ENCODE measurements around the gene LRCH1. TPM values are rescaled to one million over a fixed set of nuclear protein-coding genes. Genes with fewer than 3 reads are reported as not detected.

Gene LRCH1
- total RNA-seq, 1 donor from 2014 or later: 17.0 TPM

DNA sequence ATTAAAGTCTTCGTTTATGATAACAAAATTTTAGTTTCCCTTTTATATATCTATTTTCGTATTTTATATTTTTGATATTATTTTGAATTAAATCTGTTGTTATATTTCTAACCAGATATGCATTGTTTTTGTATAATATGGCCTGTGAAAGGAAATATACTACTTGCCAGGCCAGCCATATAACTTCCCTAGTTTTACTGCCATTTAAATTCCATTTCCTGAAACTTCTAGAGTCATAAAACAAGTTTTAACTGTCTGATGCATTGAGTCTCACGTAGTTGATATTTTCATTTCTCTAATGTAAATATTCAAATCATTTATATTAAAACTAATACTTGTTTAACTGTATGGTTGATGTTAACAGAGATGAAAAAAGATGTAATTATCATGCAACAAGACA, 230.5 kb downstream of the LRCH1 start:
- no peak for DNase-seq (ENCODE audit: low read depth)
- H3K4me3 ChIP-seq (ENCODE audit: low read depth, low read length): no peak overlapping the region
- TF ChIP-seq CTCF (conservative IDR thresholded peaks at IDR 0.05; ENCODE audit: low read depth, low read length): no peak

GRCh38 chr13:46795321-46795720, 242.4 kb downstream of the LRCH1 start:
- TF ChIP-seq CTCF (conservative IDR thresholded peaks at IDR 0.05; ENCODE audit: low read depth, low read length): no peak
- no peak for DNase-seq (ENCODE audit: low read depth)
- H3K4me3 ChIP-seq (ENCODE audit: low read depth, low read length): peak overlapping the region; percentile 81

DNA sequence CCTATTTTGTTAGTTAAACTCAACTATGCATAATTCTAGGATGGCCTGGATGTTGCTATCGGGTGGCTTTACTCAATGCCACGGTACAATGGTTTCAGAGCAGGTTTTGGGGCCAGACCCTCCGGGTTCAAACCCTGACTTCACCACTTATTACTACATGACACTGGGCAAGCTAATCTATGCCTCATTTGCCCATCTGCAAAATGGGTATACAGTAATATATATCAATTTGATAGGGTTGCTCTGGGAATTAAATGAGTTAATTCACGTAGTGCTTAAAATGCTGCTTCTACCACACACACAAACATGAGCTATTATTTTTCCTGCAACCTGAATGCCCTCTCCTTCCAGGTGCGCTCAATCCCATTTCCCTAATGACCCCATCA, 243.2 kb downstream of the LRCH1 start:
- TF ChIP-seq CTCF (conservative IDR thresholded peaks at IDR 0.05; ENCODE audit: low read depth, low read length): no peak
- H3K4me3 ChIP-seq (ENCODE audit: low read depth, low read length): peak overlapping the region; percentile 81
- no peak for DNase-seq (ENCODE audit: low read depth)

DNA sequence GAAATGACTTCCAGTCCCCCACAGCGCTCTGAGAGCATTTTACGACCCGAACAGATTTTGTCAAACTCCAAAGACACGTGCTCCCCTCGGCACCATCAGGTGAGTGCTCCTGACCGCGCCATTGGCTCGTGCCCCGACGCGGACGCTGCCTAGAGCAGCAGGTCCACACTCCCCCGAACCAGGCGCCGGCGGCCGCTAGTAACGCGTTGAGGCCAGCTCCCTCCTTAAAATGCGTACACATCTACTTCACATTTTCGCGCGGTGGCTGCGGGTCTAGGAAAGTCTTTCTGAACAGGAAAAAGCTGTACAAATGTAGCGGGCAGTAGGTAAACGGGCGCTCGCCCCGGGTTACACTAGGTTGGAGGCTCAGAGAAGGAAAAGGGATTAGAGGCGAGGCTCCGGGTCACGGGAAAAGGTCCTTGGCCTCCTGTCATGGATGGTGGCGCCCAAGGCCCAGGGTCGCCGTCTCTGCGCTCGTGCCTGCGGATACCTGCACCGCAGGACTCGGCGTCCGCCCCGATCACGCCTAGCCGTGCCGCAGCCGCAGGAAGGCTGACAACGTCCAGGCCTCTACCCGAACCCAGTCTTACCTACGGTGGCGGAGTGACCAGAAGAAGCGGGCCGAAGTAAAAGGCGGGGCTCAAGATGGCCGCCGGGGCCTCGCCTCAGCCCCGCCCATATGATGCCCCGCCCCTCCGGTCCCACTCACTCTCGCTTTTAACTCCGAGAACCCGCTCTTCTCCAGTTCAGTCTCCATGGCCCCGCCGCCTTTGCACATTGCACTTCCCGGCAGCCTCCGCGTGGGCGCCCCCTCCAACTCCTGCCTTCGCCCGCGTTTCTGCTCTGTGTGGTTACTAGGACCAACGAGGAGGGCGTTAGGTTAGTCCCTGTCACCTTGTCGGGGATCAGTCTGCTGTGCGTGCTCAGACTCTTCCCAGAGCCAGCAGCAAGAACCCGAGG, 243.8 kb downstream of the LRCH1 start, which contains the start of gene ESD:
TSS of gene ESD (minus strand) at position 647 of the 960 bp plus-strand sequence. CDS start 5,748 bp downstream, outside the sequence.
- peak within 1 kb of the TSS; percentile 81 for H3K4me3 ChIP-seq (ENCODE audit: low read depth, low read length)
- TF ChIP-seq CTCF (conservative IDR thresholded peaks at IDR 0.05; ENCODE audit: low read depth, low read length): no peak
- DNase-seq (ENCODE audit: low read depth): peak; percentile 37

- peak overlapping the region; percentile 81 for H3K4me3 ChIP-seq (ENCODE audit: low read depth, low read length)
- peak; percentile 56 for DNase-seq (ENCODE audit: low read depth)
- no peak for TF ChIP-seq CTCF (conservative IDR thresholded peaks at IDR 0.05; ENCODE audit: low read depth, low read length)
Observed at GRCh38 chr13:46797501-46798237, 244.7 kb downstream of the LRCH1 start.

DNA sequence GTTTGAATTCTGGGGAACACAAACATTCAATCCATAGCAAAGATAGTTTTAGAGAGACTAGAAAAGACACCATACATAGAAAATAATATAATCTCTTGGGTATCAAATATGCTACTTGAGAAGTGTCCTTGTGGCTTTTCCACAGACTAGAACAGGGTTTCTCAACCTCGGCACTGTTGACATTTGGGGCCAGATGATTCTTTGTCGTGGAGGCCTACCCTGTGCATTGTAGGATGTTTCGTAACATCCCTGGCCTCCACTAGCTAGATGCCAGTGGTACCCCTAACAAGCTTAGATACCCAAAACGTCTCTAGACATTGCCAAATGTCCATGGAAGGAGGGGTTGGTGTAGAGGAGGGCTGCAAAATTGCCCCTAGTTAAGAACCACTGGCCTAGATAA, 246.2 kb downstream of the LRCH1 start:
- no peak overlapping the region for H3K4me3 ChIP-seq (ENCODE audit: low read depth, low read length)
- TF ChIP-seq CTCF (conservative IDR thresholded peaks at IDR 0.05; ENCODE audit: low read depth, low read length): no peak
- no peak for DNase-seq (ENCODE audit: low read depth)

Measured in epithelial cell of proximal tubule (primary cell).